ENCODE results near the gene FAM184B.

GRCh38 chr4:17773135-17773698 is 8.2 kb downstream of the FAM184B start:
- TF ChIP-seq CTCF (IDR thresholded peaks at IDR 0.05 in 4 of 5, conservative IDR thresholded peaks at IDR 0.05 in 1 of 5): no peak
- TF ChIP-seq POLR2A (IDR thresholded peaks at IDR 0.05): no peak

All from gastrocnemius medialis (tissue), 4 donors.